GM12801 (cell line): Measurements from ENCODE around the gene KLHDC9.

Source experiments
- TF ChIP-seq, protein P1 (sequence below): IDR thresholded peaks from one replicate; pipeline ENCODE4 v1.5.1; 2011; ENCODE audit warnings: control low read depth; ENCODE audit not compliant: insufficient read length; ENCODE audit errors: extremely low read depth

KLHDC9 gene

DNA sequence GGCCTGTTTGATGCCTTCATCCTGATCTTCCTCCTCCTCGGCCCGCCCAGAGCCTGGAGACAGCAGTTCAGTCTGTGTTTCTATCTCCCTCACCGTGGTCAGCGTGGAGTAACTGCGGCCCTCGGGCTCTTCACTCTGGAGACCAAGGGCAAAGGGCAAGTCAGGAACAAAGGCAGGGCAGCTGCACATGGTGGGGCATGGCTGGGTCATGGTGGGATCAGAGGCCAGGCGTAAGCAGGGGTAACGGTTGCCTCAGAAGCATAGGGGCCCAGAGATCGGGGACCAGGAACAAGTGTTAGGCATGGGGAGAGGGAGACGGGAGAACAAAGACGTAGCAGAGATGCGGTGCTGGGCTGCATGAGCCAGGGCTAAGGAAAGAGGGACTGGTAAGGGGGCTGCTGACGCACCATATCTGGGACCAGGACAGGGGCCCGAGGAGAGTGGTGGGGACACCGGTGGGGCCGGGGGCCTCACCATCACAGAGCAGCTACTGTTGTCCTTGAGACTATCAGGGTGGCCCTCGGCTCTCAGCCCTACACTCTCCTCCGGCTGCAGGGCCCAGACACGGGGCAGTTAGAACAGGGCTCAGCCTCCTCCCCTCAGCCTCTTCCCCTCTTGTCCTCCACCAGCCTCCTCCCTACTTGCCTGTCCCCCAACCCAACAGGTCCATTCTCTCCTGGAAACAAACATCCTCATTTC lies 25.3 kb upstream of the KLHDC9 start:
- TF ChIP-seq, protein P1, sequence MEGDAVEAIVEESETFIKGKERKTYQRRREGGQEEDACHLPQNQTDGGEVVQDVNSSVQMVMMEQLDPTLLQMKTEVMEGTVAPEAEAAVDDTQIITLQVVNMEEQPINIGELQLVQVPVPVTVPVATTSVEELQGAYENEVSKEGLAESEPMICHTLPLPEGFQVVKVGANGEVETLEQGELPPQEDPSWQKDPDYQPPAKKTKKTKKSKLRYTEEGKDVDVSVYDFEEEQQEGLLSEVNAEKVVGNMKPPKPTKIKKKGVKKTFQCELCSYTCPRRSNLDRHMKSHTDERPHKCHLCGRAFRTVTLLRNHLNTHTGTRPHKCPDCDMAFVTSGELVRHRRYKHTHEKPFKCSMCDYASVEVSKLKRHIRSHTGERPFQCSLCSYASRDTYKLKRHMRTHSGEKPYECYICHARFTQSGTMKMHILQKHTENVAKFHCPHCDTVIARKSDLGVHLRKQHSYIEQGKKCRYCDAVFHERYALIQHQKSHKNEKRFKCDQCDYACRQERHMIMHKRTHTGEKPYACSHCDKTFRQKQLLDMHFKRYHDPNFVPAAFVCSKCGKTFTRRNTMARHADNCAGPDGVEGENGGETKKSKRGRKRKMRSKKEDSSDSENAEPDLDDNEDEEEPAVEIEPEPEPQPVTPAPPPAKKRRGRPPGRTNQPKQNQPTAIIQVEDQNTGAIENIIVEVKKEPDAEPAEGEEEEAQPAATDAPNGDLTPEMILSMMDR: no peak

- TF ChIP-seq, protein P1: no peak
Measured at GRCh38 chr1:161073474-161074121, 24.6 kb upstream of the KLHDC9 start.

DNA sequence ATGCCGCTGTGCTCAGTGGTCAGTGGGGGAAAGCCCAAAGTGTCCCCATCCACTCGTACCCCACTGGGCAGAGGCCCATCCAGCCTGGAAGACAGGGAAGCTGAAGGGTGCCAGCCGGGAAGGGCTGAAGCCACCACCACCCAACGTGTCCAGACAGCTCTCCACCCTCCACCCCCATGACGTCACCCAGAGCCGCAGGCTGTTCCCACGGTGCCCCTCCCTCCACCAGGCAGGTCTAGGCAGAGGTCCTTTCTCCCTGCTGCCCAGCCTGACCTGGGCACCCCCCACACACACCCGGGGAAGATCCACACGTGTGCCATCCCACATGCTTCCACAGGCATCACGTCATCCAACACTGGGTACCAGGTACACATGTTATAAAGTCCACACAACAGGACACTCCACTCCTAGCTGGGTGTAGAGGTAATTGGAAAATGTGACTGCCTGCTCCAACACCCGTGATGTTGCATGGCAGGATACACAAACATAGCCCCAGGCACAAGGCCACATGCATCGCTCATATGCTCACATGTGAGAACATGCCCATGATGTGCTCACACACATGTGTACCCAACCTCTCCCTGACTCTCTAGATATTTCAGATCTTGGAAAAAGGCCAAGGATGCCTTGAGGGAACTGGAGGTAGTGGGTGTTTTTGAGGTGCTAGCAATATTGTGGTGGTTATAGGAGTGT lies 23.3 kb upstream of the KLHDC9 start:
- TF ChIP-seq, protein P1: no peak

DNA sequence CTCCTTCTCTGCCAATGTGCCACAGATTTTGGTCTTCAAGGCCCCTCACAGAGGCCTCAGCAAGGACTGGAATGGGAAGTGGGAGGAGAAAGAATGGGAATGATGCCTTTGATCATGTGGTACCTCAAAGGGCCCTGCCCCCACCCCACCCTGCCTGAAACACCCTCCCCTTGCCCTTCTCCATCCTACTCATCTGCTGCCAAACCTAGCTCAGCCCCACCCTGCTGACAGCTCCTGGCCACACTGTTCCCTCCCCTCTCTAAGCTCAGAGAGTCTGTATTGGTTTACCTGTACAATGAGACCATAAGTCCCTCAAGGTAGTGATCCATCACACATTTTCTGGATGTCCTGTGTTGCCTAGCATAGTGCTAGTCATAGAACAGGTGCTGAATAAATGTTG lies 21.8 kb upstream of the KLHDC9 start:
- TF ChIP-seq, protein P1: no peak

DNA sequence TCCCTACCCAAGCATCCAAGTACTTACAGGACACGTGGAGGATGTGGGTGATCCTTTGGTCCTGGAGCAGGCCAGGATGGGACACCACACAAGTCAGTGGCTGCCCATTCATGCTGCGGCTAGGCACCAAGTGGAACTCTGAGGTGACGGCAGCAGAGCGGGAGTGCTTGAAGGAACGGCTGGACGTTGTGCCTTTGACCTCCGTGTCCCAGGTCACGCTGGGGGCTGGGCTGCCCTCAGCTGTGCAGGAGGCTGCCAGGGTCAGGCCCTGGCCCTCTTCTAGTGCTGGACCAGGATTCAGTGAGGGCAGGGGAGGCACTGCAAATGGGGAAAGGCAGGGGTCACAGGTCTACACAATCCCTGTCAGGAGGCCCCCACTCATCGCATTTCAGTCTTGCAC lies 20.7 kb upstream of the KLHDC9 start:
- TF ChIP-seq, protein P1: no peak

GRCh38 chr1:161079436-161080110 lies 18.6 kb upstream of the KLHDC9 start:
- TF ChIP-seq, protein P1: no peak
